ENCODE measurements around the gene TSBP1.

DNA sequence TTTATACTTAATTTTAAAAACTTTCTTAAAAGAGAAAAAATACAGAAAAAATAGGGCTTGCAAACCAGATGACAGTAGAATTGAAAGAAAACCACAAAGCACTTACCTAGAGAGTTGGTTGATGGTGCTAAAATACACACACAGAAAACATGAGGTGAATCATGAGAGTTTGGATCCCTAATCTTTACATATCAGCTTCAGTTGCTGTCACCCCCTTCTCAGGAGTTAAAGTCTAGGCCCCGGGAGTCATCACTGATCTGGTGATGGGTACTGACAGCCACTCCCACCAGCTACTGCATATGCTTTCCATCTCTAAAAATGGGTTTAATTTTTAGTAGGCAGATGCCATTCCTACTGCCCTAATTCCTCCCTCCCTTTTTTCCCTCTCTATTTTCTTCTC lies 16.7 kb downstream of the TSBP1 start:
- TF ChIP-seq, protein P1, sequence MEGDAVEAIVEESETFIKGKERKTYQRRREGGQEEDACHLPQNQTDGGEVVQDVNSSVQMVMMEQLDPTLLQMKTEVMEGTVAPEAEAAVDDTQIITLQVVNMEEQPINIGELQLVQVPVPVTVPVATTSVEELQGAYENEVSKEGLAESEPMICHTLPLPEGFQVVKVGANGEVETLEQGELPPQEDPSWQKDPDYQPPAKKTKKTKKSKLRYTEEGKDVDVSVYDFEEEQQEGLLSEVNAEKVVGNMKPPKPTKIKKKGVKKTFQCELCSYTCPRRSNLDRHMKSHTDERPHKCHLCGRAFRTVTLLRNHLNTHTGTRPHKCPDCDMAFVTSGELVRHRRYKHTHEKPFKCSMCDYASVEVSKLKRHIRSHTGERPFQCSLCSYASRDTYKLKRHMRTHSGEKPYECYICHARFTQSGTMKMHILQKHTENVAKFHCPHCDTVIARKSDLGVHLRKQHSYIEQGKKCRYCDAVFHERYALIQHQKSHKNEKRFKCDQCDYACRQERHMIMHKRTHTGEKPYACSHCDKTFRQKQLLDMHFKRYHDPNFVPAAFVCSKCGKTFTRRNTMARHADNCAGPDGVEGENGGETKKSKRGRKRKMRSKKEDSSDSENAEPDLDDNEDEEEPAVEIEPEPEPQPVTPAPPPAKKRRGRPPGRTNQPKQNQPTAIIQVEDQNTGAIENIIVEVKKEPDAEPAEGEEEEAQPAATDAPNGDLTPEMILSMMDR (conservative IDR thresholded peaks at IDR 0.05 in 1 of 2, IDR thresholded peaks at IDR 0.05 in 1 of 2; ENCODE audit: extremely low read depth in 1 of 2, insufficient read depth in 1 of 2, low read depth in 1 of 2, low read length in 2 of 2): no peak
- TF ChIP-seq EZH2 (IDR thresholded peaks at IDR 0.05; ENCODE audit: borderline replicate concordance, low read length): no peak
